ENCODE data around the gene ENOX2.

The ENOX2 gene

GRCh38 chrX:130879869-130880268 lies 23.1 kb downstream of the ENOX2 start:
- DNase-seq, result no peak

- peak; percentile 53 for DNase-seq
Measured at GRCh38 chrX:130878350-130879341, 24.4 kb downstream of the ENOX2 start.

- DNase-seq, result no peak
Measured at GRCh38 chrX:130877892-130878341, 25.1 kb downstream of the ENOX2 start.

- no peak for DNase-seq
Measured at GRCh38 chrX:130876226-130876625, 26.8 kb downstream of the ENOX2 start.

GRCh38 chrX:130874751-130875150 lies 28.3 kb downstream of the ENOX2 start:
- no peak for DNase-seq

GRCh38 chrX:130869239-130869638 lies 33.8 kb downstream of the ENOX2 start:
- no peak for DNase-seq

GRCh38 chrX:130861462-130861861 lies 41.5 kb downstream of the ENOX2 start:
- no peak for DNase-seq

- no peak for DNase-seq
Measured at GRCh38 chrX:130857207-130857606, 45.8 kb downstream of the ENOX2 start.

GRCh38 chrX:130851569-130851968 lies 51.4 kb downstream of the ENOX2 start:
- no peak for DNase-seq

- no peak for DNase-seq
Measured at GRCh38 chrX:130848763-130849162, 54.2 kb downstream of the ENOX2 start.

- no peak for DNase-seq
Measured at GRCh38 chrX:130846746-130847145, 56.3 kb downstream of the ENOX2 start.

GRCh38 chrX:130841776-130842175 lies 61.2 kb downstream of the ENOX2 start:
- no peak for DNase-seq

- DNase-seq, result no peak
Measured at GRCh38 chrX:130840345-130840744, 62.7 kb downstream of the ENOX2 start.

GRCh38 chrX:130836447-130836846 lies 66.6 kb downstream of the ENOX2 start:
- no peak for DNase-seq

- no peak for DNase-seq
Measured at GRCh38 chrX:130834830-130835229, 68.2 kb downstream of the ENOX2 start.

GRCh38 chrX:130834149-130834548 lies 68.9 kb downstream of the ENOX2 start:
- no peak for DNase-seq

GRCh38 chrX:130831347-130831722 lies 71.7 kb downstream of the ENOX2 start:
- DNase-seq, result no peak

- no peak for DNase-seq
Measured at GRCh38 chrX:130830599-130831346, 72.2 kb downstream of the ENOX2 start.

GRCh38 chrX:130829526-130830515 lies 73.2 kb downstream of the ENOX2 start:
- DNase-seq, result no peak

- DNase-seq, result no peak
Measured at GRCh38 chrX:130828641-130829040, 74.4 kb downstream of the ENOX2 start.

- DNase-seq, result no peak
Measured at GRCh38 chrX:130827648-130828047, 75.4 kb downstream of the ENOX2 start.

- peak; percentile 43 for DNase-seq
Measured at GRCh38 chrX:130826249-130826648, 76.8 kb downstream of the ENOX2 start.

- no peak for DNase-seq
Measured at GRCh38 chrX:130825525-130825924, 77.5 kb downstream of the ENOX2 start.

Data from DMS79 (cell line).